22Rv1 (cell line): Measurements from ENCODE around the gene SERPINA12.

Experiments used
- H3K27ac ChIP-seq: fragments of 450-650 bp; 2 replicates; pipeline ENCODE4 v1.5.1; 2017
- ZFX ChIP-seq: fragments of 450-650 bp; IDR thresholded peaks from 2 replicates; pipeline ENCODE4 v1.6.1; 2017; ENCODE audit warnings: antibody characterized with exemption, borderline replicate concordance
- TF ChIP-seq, protein P1 (sequence below): fragments of 450-650 bp; IDR thresholded peaks from 2 replicates; pipeline ENCODE4 v1.5.1; 2017; ENCODE audit warnings: mild to moderate bottlenecking

The SERPINA12 gene

GRCh38 chr14:94542811-94543440, 33.7 kb upstream of the SERPINA12 start:
- TF ChIP-seq, protein P1, sequence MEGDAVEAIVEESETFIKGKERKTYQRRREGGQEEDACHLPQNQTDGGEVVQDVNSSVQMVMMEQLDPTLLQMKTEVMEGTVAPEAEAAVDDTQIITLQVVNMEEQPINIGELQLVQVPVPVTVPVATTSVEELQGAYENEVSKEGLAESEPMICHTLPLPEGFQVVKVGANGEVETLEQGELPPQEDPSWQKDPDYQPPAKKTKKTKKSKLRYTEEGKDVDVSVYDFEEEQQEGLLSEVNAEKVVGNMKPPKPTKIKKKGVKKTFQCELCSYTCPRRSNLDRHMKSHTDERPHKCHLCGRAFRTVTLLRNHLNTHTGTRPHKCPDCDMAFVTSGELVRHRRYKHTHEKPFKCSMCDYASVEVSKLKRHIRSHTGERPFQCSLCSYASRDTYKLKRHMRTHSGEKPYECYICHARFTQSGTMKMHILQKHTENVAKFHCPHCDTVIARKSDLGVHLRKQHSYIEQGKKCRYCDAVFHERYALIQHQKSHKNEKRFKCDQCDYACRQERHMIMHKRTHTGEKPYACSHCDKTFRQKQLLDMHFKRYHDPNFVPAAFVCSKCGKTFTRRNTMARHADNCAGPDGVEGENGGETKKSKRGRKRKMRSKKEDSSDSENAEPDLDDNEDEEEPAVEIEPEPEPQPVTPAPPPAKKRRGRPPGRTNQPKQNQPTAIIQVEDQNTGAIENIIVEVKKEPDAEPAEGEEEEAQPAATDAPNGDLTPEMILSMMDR, result no peak
- no peak for TF ChIP-seq ZFX
- H3K27ac ChIP-seq, result no peak overlapping the region

DNA sequence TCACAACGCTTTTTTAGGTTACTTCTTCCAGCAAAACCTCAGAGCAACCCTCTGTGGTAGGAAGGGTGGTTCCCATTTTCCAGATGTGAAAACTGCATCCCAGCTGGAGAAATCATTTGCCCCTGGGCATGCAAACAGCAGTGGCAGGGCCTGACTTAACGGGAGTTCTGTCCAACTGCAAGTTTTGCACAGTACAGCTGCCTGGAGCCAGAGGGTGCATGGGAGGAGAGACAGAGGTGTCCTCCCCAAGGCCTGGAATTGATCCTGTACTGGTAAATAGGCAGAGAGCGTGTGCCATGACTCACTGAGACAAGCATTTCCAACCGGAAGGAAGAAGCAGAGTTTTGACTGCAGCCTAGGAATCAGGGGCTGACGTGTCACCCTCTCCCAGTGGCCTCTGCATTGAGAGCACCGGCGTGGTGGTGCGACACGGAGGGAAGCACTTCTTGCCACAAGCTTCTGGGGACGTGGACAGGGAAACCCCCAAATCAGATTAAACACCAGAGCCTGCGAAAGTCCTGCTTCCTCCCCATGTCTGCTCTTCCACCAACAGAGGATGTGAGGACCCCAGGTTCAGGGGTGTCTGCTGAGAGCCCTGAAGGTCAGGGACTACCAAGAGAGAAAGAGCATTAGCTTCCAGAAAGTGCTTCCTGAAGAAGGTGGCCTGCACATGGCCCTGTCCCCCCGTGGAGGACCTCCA, 33.0 kb upstream of the SERPINA12 start:
- no peak for TF ChIP-seq ZFX
- TF ChIP-seq, protein P1, result no peak
- H3K27ac ChIP-seq, result no peak overlapping the region

GRCh38 chr14:94541234-94541975, 32.1 kb upstream of the SERPINA12 start:
- no peak for TF ChIP-seq ZFX
- TF ChIP-seq, protein P1, result no peak
- H3K27ac ChIP-seq, result no peak overlapping the region

DNA sequence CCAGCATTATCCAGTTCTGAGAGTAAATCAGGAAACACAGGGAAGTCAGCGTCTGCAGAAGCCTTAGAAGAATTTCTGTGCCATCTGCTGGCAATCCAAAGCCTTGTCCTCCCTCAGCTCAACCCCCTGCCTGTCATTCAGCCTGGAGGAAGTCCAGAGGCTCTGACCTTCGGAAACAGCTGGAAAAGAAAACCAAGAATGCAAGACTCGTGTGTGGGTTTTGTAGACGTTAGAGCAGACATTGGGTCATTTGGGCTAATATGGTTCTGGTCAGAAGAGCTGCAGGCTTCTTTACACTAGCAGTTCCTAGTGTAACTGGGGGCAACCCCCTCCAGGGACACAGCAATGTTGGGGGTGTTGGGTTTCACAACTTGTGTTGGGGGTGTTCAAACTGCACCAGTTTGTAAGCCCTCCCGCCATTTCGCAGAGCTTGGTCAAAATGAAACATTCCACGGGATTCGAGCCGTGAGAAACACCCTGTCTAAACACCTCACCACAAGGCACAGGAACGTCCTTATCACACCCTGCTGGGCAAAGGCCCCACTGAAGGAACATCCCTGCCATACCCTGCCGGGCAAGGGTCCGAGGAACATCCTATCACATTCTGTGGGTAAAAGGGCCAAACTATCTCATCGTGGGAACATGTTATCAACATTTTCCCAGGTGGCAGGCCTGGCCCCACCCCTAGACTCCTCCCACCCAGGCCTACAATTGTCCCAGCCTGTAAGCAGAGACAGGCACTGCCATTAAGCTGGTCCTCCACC, 30.9 kb upstream of the SERPINA12 start:
- no peak overlapping the region for H3K27ac ChIP-seq
- TF ChIP-seq, protein P1, result no peak
- TF ChIP-seq ZFX, result no peak

DNA sequence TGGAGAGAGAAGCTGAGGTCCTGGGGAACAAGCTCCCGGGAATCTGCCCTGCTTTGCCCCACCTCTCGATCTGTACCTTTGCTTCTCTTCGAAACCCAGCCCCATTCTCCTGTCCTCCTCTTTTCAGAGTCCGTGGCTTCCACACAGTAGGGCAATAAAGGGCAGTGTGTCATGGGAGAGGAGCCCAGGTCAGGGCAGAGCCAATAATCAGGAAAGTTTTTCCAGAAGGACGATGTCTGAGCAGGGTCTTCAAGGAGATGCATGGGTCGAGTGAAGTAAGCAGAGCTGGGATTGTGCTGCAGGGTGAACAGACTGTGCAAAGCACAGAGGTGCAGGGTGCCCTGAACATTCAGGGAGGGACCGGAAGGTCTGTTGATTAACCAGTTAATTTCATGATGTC, 29.9 kb upstream of the SERPINA12 start:
- H3K27ac ChIP-seq, result no peak overlapping the region
- no peak for TF ChIP-seq ZFX
- TF ChIP-seq, protein P1, result no peak

- H3K27ac ChIP-seq, result no peak overlapping the region
- TF ChIP-seq ZFX, result no peak
- TF ChIP-seq, protein P1, result no peak
Observed at GRCh38 chr14:94538070-94538740, 28.9 kb upstream of the SERPINA12 start.
